Tibial nerve (tissue), 3 donors: ENCODE results near the gene TEF.

Experiments used
- POLR2A ChIP-seq, 2 donors: fragments of 450-650 bp; IDR thresholded peaks; one replicate each; pipeline ENCODE4 v1.6.1; 2017; ENCODE audit warnings: antibody characterized with exemption in 2 of 2, mild to moderate bottlenecking in 2 of 2, moderate library complexity in 2 of 2
- TF ChIP-seq, protein P1 (sequence below), 5 experiments: fragments of 200-600 bp in 3 of 5; fragments of 450-650 bp in 2 of 5; sonication (generic) in 3 of 5; IDR thresholded peaks; one replicate each; pipeline ENCODE4 v1.5.1; 2016 to 2019; ENCODE audit warnings: antibody characterized with exemption in 5 of 5, mild to moderate bottlenecking in 3 of 5, moderate library complexity in 2 of 5

DNA sequence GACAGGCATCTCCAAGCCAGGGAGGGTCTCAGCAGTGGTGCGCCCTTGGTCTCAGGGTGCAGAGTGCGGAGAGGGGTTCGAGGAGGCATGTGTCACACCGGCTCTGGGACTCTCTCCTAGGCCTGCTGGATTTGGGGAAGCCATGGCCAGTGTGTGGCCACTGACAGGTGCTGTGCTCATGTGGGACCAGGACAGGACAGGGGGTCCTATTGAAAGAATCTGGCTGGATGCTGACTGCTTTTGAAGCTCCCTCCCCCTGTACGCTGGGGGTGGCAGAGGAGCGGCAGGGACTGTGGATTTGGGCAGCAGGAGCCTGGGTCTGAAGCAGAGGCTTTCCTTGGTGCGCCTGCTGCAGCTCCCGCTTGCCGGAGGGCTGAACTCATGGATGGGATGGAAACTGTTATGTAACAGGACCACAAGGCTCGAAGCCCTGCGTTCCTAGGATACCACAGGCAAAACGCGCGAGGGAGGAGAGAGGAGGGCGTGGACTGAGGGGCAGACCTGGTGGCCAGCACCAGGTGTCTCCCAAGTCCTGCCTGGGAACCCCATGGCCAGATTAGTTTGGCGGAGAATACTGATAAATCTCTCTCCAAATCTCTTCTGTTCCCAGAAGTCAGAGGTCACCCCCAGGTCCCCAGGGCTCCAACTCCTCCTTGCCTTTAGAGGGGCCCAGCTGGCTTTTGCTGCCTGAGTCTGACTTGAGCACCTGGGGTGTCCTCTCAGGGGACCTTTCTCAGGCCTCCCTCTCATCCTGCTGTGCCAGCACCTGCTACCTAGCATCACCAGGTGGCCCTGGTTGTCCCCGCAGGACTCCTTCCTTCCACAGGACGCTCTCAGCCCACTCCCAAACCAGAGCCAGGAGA lies 13.8 kb upstream of the TEF start:
- TF ChIP-seq, protein P1, sequence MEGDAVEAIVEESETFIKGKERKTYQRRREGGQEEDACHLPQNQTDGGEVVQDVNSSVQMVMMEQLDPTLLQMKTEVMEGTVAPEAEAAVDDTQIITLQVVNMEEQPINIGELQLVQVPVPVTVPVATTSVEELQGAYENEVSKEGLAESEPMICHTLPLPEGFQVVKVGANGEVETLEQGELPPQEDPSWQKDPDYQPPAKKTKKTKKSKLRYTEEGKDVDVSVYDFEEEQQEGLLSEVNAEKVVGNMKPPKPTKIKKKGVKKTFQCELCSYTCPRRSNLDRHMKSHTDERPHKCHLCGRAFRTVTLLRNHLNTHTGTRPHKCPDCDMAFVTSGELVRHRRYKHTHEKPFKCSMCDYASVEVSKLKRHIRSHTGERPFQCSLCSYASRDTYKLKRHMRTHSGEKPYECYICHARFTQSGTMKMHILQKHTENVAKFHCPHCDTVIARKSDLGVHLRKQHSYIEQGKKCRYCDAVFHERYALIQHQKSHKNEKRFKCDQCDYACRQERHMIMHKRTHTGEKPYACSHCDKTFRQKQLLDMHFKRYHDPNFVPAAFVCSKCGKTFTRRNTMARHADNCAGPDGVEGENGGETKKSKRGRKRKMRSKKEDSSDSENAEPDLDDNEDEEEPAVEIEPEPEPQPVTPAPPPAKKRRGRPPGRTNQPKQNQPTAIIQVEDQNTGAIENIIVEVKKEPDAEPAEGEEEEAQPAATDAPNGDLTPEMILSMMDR (IDR thresholded peaks at IDR 0.05), result no peak
- no peak for TF ChIP-seq POLR2A (IDR thresholded peaks at IDR 0.05)
